GM19328 (cell line): ENCODE results near the gene PPP6R3.
"Not testable (repeated sequence)": the region's sequence is repeated elsewhere in the genome, so short reads cannot be mapped to it uniquely, and the experiment has no call there.

Experiments
- ATAC-seq: cut with Tn5 transposase; IDR thresholded peaks from one replicate; pipeline ENCODE4 v1.9.1; 2021; ENCODE audit warnings: mild to moderate bottlenecking, moderate library complexity; ENCODE audit not compliant: unreplicated experiment

The PPP6R3 gene

DNA sequence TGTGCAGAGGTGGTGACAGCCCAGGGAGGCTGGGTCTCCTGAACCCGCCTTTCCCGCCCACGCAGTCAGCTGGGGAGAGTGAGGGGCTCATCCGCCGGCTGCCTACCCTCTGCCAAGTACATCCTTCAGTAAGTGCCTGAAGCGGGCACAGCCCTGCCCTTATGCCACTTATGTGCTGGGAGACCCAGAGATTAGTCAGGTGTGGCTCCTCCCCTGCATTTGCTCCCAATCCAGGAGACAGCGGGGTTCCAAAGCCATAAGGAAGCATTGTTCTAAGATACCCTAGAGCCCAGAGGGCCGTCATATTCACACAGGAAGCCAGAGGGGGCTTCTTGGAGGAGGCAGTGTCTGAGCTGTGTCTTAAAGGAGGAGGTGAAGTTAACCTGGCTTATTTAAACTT is 5.8 kb upstream of the PPP6R3 start:
- ATAC-seq = no peak

DNA sequence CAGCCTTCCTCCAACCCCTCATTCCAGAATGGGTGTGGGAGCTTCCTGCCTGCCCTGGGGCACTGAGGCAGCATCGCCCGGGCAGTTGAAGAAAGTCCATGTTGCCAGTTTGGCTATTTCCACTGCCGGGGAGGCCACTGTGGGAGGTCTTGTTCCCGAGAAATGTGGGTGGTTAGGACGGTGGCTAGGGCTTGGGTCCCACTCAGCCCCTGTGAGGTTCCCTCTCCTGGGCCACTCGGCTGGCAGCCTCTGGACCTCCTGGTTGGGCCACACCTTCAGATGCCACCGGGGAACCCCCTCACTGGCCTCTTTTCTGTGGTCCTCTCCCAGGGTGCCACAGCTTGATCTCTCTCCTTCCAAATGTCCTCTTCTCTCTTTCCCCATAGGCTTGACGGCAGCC is 5.1 kb upstream of the PPP6R3 start:
- no peak for ATAC-seq

DNA sequence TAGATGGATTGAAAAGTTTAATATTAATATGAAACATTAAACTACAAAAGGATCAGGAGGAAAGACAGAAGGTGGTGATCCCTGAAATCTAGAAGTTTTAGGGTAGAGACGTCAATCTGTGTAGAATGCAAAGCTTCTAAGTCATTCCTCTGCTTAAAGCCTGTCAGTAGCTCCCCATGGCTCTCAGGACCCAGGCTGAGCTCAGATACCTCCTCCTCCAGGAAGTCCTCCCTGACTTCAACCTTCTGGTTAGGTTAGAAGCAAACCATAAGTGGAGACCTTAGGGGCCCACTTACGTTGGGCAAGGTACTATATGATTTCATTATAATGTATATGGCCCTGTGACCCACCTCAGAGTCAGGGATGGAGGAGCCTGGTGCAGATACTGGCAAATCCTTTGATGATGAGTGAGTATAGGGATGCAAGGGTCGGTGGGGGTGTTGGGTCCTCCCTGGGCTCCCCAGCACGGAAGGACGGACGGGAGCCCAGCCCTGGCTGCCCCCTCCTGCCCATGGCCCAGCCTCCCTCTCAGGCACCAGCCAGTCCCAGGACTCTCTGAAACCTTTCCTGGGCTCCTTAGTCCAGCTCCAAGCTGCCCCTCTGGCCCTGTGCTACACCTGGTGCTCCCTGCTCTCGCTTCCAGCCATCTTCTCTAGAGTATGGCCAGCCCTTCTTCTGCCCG is 3.2 kb upstream of the PPP6R3 start:
- no peak for ATAC-seq

DNA sequence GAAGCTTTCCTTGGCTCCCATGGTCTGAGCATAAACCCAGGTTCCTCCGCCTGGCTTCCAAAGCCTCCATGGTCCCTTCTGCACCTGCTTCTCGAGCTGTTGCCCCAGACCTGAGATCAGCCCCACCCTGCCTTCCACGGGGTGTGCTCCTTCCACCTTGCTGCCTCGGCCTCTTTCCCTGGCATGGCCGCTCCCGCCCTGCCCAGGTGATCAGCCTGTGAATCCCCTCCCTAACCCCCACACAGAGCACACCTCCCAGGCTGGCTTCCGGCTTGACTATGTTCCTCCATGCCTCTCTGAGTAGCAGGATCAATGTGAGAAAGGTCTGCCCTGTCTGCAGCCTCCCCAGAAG is 2.7 kb upstream of the PPP6R3 start:
- ATAC-seq = no peak

DNA sequence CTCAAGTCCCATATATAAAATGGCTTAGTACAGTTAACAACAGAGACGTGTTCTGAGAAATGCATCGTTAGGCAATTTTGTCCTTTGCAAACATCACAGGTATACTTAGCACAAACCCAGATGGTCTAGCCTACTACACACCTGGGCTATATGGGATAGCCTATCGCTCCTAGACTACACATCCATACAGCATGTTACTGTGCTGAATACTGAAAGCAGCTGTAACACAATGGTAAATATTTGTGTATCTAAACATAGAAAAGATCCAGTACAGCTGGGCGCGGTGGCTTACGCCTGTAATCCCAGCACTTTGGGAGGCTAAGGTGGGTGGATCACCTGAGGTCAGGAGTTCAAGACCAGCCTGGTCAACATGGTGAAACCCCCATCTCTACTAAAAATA is 2.2 kb upstream of the PPP6R3 start:
- not testable (repeated sequence) for ATAC-seq

DNA sequence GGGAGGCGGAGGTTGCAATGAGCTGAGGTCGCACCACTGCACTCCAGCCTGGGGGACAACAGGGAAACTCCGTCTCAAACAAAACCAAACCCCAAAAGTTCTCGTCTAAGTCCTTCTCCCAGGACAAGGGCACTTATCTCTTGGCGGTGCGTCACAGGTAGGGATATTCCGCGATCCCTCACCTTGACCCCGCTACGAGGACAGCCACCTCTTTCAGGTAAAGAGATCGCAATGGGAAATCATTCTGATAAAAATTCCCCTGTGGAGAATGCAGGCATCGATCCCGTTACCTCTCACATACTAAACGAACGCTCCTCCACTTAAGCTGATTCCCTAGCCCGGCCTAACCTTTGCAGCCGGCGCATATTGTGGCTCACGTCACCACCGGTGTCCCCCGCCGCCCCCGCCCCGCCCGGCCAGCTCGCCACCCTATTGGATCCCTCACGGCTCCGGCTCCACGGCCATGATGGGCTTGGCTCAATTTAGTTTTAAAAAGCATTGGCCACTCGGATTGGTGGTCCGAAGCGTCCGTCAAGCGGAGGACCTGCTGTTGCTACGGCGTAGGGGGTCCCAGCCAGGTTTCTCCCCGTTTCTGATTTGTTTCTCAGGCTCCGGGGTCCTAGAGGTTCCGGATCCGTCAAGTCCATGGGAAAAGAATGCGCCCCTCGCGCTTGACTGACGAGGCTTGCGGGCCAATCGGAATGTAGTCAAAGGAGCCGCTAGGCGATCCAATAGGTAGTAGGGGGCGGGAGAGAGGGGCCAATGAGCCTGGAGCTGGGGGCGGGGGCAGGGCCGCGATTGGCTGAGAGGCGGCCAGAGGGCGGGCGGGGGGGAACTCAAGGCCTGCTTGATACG is 439 bp upstream of the PPP6R3 start:
- peak; percentile 75 for ATAC-seq

- no peak for ATAC-seq
These were observed 994 bp downstream of the PPP6R3 start for GRCh38 chr11:68461575-68461917.

GRCh38 chr11:68463714-68464113 is 3.2 kb downstream of the PPP6R3 start:
- no peak for ATAC-seq

DNA sequence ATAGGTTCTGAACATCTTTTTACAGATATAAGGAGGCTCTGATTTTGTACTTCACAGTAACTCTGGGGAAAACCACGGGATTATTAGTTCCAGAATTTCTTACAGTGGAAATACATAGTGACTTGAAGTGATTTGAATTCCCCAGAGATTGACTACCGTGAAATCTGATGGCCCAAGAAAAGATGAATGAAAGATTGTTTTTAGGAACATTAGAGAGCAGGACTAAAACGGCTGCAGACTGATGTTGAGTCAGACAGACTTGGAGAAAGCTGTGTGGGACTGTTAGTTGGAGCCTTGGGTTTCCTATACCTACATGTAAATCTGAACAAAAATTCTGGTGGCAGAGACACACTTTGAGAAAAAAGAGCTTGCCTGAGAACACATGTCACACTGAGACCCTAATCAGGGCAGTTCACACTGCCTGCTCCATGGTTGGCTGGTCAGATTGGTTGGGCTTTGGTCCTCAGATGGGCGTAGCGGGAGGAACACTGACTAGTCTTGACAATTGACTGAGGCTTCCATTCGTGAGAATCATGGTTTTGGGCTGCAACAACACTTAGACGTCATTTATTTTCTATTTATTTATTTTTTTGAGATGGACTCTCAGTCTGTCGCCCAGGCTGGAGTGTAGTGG is 6.8 kb downstream of the PPP6R3 start:
- no peak for ATAC-seq

DNA sequence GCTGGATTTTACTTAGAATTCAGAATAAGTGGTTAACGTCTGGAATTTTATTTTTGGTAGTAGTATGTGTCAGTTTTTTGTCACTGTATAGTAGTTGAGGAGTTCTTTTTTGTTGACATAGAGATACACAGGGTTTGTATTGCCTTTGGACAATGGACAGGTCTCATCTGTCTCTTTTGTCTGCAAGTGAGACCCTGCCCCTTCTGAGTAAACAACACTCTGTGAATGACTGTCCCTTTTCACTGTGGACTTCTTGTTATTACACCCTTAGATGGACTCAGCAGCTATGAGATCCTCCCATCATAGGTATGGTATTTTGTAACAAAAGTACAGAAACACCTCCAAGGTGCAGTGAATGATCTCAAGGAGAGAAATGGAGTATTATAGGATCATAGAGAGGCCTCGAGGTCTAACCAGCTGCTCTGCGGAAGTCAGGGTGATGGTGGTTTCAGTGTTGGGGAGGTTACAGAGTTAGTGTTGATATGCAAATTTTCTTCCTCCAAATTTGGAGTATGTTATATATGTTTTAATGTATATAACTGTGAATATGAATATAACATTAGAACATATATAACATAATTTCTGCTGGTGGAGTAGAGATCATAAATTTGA is 7.8 kb downstream of the PPP6R3 start:
- ATAC-seq = no peak

- ATAC-seq = no peak
These were observed 8.6 kb downstream of the PPP6R3 start for GRCh38 chr11:68469122-68469521.

DNA sequence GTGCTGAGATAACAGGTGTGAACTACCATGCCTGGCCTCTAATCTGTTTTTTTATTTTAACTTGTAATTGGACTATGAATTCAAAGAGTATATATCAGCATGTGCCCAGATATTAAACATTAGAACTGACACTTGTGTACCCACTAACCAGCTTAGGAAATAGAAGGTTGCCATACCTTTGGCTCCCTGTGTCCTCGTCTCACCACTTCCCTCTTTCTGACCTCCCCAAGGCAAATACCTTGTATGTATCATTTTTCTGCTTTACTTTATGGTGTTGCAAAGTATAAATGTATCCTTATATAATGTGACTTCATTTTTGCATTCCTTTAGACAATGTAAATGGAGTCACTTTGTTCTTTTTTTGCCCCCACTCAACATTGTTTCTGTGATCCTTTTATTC is 9.1 kb downstream of the PPP6R3 start:
- no peak for ATAC-seq

- no peak for ATAC-seq
These were observed 9.8 kb downstream of the PPP6R3 start for GRCh38 chr11:68470304-68470811.

DNA sequence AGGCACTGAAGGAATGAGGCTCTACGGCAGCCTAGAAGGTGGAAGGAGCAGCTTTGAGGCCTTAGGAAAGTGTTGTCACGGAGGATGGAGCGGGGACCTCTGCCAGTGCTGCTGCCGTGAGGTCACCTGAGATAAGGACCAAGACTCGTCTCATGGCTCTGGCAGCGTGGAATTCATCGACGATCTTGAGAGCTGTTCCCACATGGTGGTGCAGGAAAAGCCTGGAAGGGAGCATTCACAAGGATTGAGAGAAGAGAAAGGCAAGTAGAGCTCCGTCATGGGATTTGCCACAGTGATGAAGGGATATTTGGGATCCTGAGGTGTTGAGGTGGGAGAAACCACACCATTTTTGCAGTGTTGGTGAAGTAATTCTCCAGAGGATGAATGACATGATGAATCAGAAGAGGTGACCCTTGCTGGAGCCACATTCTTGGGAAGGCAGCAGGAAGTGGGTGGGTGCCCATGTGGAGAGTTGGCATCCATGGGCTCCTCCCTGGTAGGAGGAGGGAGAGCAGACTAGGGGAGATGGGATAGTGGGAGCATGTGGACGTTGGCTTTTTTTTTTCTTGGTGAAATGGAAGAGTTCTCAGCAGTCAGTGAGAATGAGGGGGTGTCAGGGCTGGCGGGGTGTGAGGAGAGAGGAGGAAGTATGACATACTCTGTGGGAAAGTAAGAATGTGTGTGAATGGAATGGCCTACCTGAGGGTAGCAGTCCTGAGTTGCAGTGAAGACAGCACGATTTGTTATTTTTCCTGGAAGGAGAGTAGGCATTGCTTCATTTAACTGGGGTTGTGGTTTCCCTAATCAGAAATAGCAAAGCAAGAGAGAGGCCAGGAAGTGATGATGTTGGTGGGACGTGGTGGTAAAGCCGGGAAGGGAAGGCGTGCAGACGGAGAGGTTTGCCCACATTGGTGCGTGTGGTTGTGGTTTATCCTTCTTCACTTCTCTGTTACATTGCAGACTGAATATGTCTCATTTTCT is 11.1 kb downstream of the PPP6R3 start:
- no peak for ATAC-seq

DNA sequence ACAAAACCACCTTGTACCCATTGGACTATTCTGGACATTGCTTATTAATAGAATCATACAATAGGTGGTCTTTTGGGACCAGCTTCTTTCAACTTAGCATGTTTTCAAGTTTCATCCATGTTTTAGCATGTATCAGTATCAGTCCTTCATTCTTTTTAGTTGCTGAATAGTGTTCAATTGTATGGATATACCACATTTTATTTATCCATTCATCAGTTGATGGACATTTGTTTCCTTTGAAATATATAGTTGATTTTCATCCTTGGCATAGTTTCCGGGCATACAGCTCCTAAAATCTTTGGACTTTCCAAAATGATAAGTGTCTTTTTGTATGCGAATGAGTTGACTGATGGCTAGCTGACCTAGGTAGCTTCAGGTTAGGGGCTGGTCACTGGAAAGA is 12.2 kb downstream of the PPP6R3 start:
- no peak for ATAC-seq

DNA sequence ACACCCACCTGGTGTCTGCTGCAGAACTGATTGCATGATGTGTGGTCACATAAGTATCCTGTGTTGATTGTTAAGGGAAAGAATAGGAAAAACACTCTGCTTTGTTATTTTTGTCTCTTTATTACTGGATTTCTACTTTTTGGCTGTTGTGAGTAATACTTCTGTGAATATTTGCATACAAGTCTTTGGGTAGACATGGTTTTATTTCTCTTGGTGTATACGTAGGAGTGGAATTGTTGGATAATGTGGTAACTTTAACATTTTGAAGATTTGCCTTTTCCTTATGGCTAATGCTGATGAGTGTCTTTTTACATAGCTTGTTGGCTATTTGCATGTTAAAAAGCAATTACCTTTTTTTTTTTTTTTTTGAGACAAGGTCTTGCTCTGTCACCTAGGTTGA is 13.1 kb downstream of the PPP6R3 start:
- ATAC-seq = no peak

DNA sequence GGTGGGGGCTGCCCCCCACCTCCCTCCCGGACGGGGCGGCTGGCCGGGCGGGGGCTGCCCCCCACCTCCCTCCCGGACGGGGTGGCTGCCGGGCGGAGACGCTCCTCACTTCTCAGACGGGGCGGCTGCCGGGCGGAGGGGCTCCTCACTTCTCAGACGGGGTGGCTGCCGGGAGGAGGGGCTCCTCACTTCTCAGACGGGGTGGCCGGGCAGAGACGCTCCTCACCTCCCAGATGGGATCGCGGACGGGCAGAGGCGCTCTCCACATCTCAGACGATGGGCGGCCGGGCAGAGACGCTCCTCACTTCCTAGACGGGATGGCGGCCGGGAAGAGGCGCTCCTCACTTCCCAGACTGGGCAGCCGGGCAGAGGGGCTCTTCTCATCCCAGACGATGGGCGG is 15.1 kb downstream of the PPP6R3 start:
- not testable (repeated sequence) for ATAC-seq

GRCh38 chr11:68479390-68479789 is 18.8 kb downstream of the PPP6R3 start:
- no peak for ATAC-seq

- no peak for ATAC-seq
These were observed 19.6 kb downstream of the PPP6R3 start for GRCh38 chr11:68480193-68480592.

DNA sequence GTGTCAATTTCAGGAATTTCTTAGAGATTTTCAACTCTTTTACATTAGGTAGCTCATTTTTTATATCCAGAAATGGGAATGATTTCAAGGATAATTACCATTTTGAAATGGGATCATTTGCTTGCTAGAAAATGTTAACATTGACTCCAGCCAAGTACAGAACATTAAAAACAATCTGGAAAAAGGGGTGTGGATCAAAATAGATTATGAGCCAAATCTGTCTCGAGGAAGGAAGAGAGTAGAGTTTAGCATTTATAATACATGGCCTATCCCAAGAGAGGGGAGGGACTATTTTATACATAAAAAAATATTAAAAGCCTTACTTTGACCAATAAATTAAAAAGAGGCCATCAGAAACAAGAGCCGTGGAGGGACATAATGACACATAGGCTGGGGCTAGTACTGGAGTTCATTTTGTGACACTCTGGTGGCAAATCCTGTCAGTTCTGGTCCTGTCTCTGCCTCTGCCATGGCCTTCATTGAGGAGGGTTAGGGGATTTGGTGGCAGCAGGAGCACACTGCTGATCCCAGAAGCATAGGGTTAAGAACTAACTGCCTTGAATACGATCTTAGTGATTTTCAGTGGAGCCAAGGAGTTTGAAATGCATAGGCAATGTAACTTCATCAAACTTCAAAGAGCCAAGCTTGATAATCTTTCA is 20.4 kb downstream of the PPP6R3 start:
- ATAC-seq = no peak
